K562 (cell line): ENCODE results near the gene PLTP. TPM values are rescaled to one million over a fixed set of nuclear protein-coding genes. Genes with fewer than 3 reads are reported as not detected.

Experiments
- ARID2 ChIP-seq: fragments of 450-650 bp; IDR thresholded peaks from 2 replicates; pipeline ENCODE4 v1.6.1; 2017; ENCODE audit warnings: antibody characterized with exemption, mild to moderate bottlenecking
- BRD4 ChIP-seq: fragments of 200-600 bp; sonication (generic); IDR thresholded peaks from 2 replicates; pipeline ENCODE4 v1.6.1; 2017; ENCODE audit warnings: inconsistent platforms
- CBFA2T2 ChIP-seq: fragments of 450-650 bp; conservative IDR thresholded peaks from 2 replicates; pipeline ENCODE4 v1.6.1; 2017; ENCODE audit warnings: mild to moderate bottlenecking
- ELF1 ChIP-seq: fragments of 200-800 bp; sonication (Bioruptor generic); IDR thresholded peaks from 2 replicates; pipeline ENCODE4 v1.6.1; 2016; ENCODE audit warnings: missing genetic modification characterization, missing compliant biosample characterization
- ELF2 ChIP-seq: fragments of 250-450 bp; sonication (Bioruptor Pico); IDR thresholded peaks from 2 replicates; pipeline ENCODE4 v1.5.0; 2021; ENCODE audit warnings: mild to moderate bottlenecking
- RFX7 ChIP-seq: fragments of 250-450 bp; sonication (Bioruptor Pico); IDR thresholded peaks from 2 replicates; pipeline ENCODE4 v1.5.1; 2021; ENCODE audit warnings: mild to moderate bottlenecking
- SMARCB1 ChIP-seq: IDR thresholded peaks from 2 replicates; pipeline ENCODE4 v1.6.1; 2011; ENCODE audit warnings: improper control_type of control experiment, low read depth; ENCODE audit not compliant: insufficient read length
- TRIM28 ChIP-seq: fragments of 450-650 bp; IDR thresholded peaks from 2 replicates; pipeline ENCODE4 v1.6.1; 2017
- ZBTB17 ChIP-seq: fragments of 450-650 bp; formaldehyde crosslinking; IDR thresholded peaks from 2 replicates; pipeline ENCODE4 v1.4.0; 2020; ENCODE audit warnings: mild to moderate bottlenecking
- ZEB2 ChIP-seq: fragments of 450-650 bp; IDR thresholded peaks from 2 replicates; pipeline ENCODE4 v1.6.1; 2016
- ZNF124 ChIP-seq: sonication (generic); formaldehyde crosslinking; IDR thresholded peaks from 2 replicates; pipeline ENCODE4 v1.8.1; 2022; ENCODE audit warnings: missing genetic modification reagents
- ZNF224 ChIP-seq: sonication (generic); formaldehyde crosslinking; IDR thresholded peaks from 2 replicates; pipeline ENCODE4 v1.8.0; 2022; ENCODE audit warnings: mild to moderate bottlenecking, missing genetic modification reagents
- ZNF644 ChIP-seq: fragments of 200-800 bp; sonication (Bioruptor generic); IDR thresholded peaks from 2 replicates; pipeline ENCODE4 v1.6.1; 2016; ENCODE audit warnings: low read depth, missing genetic modification characterization, missing compliant biosample characterization
- ZNF75A ChIP-seq: fragments of 450-650 bp; formaldehyde crosslinking; IDR thresholded peaks from 2 replicates; pipeline ENCODE4 v1.4.0; 2020; ENCODE audit warnings: mild to moderate bottlenecking
- polyA plus RNA-seq, 8 experiments: library from polyadenylated mRNA; depleted of rRNA in 4 of 8; stranded (reverse) in 5 of 8; unstranded in 3 of 8; fragments of >200 nt; fragmentation: Nextera tagmentation in 2 of 8; fragmentation: Illumina TruSeq in 1 of 8; extraction: Ambion mirVana in 2 of 8; extraction: Trizol in 1 of 8; gene quantifications; 2 replicates each; pipeline versions ENCODE4 v1.2.1 to v1.2.3, GENCODE V29; 2011 to 2014; ENCODE audit warnings: inconsistent platforms in 1 of 8, missing spikeins in 1 of 8
- total RNA-seq, 7 experiments: library from RNA; depleted of rRNA in 6 of 7; stranded (reverse); fragments of >200 nt in 6 of 7; fragmentation: Illumina TruSeq in 2 of 7; extraction: Trizol in 2 of 7; gene quantifications; 2 replicates each; pipeline versions ENCODE4 v1.2.1 to v1.2.3, GENCODE V29; 2011 to 2021; ENCODE audit warnings: low replicate concordance in 1 of 7
- TF ChIP-seq, protein P1 (sequence below), 2 experiments: IDR thresholded peaks; 2 replicates each; pipeline ENCODE4 v1.6.1; 2011; ENCODE audit warnings: borderline replicate concordance in 1 of 2, control low read depth in 1 of 2, low read depth in 1 of 2, low read length in 1 of 2, mild to moderate bottlenecking in 1 of 2, mixed read lengths in 1 of 2, moderate library complexity in 1 of 2; ENCODE audit not compliant: insufficient read depth in 1 of 2, insufficient read length in 1 of 2, poor library complexity in 1 of 2, severe bottlenecking in 1 of 2; ENCODE audit errors: extremely low read depth in 1 of 2
- TF ChIP-seq, protein P2 (sequence below), 2 experiments: fragments of 450-650 bp in 1 of 2; sonication (generic) in 1 of 2; formaldehyde crosslinking in 1 of 2; IDR thresholded peaks; 2 replicates each; pipeline versions ENCODE4 v1.7.1 to v1.9.0; 2016 to 2022; ENCODE audit warnings: inconsistent platforms in 1 of 2, mild to moderate bottlenecking in 1 of 2, missing genetic modification reagents in 1 of 2
- TF ChIP-seq, protein P3 (sequence below): fragments of 450-650 bp; IDR thresholded peaks from 2 replicates; pipeline ENCODE4 v1.6.1; 2016

Gene PLTP
- total and polyA plus RNA-seq, 9 of the 15 experiments (the other 6 are each of a cell fraction or from before 2014, with no cell fraction given), result 2.8 to 29.3 (median 17.6) TPM

DNA sequence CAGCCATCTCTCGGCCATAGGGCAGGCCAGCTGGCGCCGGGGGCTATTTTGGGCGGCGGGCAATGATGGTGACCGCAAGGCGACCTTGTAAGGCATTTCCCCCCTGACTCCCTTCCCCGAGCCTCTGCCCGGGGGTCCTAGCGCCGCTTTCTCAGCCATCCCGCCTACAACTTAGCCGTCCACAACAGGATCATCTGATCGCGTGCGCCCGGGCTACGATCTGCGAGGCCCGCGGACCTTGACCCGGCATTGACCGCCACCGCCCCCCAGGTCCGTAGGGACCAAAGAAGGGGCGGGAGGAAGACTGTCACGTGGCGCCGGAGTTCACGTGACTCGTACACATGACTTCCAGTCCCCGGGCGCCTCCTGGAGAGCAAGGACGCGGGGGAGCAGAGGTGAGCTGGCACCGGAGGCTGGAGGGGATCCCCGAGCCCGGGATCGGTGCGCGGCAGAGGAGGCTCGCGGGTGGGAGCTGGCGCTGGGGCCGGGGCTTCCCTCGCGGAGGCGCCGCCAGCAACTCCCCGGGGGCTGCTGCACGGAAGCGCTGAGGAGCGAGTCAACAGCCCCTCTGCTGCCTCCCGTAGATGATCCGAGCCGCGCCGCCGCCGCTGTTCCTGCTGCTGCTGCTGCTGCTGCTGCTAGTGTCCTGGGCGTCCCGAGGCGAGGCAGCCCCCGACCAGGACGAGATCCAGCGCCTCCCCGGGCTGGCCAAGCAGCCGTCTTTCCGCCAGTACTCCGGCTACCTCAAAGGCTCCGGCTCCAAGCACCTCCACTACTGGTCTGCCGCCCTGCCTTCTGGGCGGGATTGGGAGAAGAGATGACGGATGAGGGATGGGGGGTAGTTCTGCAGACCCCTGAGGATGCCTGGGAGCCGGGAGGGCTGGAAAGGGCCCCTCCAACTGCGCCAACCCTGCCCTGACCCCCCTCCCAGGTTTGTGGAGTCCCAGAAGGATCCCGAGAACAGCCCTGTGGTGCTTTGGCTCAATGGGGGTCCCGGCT lies 20.7 kb downstream of the PLTP start, which contains the start of the genes CTSA and NEURL2 (continued):
- TF ChIP-seq CBFA2T2 (peak; percentile 98), ZNF75A (no peak), ZEB2 (peak; percentile 66), RFX7 (no peak), ZBTB17 (CRISPR knock-in tag) (peak; percentile 63), ARID2 (peak; percentile 62; the same call in 1 of the 2 replicates), ELF1 (tag) (peak; percentile 66; the same call in 1 of the 2 replicates), ELF2 (no peak), SMARCB1 (no peak), ZNF644 (no peak), BRD4 (no peak), TRIM28 (no peak), ZNF124 (CRISPR knock-in tag) (0 out of 2 replicates have a peak, but pooled peaks have one; percentile 60), ZNF224 (CRISPR knock-in tag) (no peak)
- TF ChIP-seq, protein P1, sequence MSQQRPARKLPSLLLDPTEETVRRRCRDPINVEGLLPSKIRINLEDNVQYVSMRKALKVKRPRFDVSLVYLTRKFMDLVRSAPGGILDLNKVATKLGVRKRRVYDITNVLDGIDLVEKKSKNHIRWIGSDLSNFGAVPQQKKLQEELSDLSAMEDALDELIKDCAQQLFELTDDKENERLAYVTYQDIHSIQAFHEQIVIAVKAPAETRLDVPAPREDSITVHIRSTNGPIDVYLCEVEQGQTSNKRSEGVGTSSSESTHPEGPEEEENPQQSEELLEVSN (IDR thresholded peaks at IDR 0.05; ENCODE audit: borderline replicate concordance in 1 of 2, extremely low read depth in 1 of 2, insufficient read depth in 1 of 2, insufficient read length in 1 of 2, low read depth in 1 of 2, low read length in 1 of 2, poor library complexity in 1 of 2, severe bottlenecking in 1 of 2), result peak; percentile 87 to 94
- TF ChIP-seq, protein P2, sequence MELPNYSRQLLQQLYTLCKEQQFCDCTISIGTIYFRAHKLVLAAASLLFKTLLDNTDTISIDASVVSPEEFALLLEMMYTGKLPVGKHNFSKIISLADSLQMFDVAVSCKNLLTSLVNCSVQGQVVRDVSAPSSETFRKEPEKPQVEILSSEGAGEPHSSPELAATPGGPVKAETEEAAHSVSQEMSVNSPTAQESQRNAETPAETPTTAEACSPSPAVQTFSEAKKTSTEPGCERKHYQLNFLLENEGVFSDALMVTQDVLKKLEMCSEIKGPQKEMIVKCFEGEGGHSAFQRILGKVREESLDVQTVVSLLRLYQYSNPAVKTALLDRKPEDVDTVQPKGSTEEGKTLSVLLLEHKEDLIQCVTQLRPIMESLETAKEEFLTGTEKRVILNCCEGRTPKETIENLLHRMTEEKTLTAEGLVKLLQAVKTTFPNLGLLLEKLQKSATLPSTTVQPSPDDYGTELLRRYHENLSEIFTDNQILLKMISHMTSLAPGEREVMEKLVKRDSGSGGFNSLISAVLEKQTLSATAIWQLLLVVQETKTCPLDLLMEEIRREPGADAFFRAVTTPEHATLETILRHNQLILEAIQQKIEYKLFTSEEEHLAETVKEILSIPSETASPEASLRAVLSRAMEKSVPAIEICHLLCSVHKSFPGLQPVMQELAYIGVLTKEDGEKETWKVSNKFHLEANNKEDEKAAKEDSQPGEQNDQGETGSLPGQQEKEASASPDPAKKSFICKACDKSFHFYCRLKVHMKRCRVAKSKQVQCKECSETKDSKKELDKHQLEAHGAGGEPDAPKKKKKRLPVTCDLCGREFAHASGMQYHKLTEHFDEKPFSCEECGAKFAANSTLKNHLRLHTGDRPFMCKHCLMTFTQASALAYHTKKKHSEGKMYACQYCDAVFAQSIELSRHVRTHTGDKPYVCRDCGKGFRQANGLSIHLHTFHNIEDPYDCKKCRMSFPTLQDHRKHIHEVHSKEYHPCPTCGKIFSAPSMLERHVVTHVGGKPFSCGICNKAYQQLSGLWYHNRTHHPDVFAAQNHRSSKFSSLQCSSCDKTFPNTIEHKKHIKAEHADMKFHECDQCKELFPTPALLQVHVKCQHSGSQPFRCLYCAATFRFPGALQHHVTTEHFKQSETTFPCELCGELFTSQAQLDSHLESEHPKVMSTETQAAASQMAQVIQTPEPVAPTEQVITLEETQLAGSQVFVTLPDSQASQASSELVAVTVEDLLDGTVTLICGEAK (IDR thresholded peaks at IDR 0.05), result 0 out of 2 replicates have a peak, but pooled peaks have one; percentile 20
- TF ChIP-seq, protein P2 (CRISPR knock-in tag; IDR thresholded peaks at IDR 0.05), result no peak
- TF ChIP-seq, protein P3, sequence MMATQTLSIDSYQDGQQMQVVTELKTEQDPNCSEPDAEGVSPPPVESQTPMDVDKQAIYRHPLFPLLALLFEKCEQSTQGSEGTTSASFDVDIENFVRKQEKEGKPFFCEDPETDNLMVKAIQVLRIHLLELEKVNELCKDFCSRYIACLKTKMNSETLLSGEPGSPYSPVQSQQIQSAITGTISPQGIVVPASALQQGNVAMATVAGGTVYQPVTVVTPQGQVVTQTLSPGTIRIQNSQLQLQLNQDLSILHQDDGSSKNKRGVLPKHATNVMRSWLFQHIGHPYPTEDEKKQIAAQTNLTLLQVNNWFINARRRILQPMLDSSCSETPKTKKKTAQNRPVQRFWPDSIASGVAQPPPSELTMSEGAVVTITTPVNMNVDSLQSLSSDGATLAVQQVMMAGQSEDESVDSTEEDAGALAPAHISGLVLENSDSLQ, result no peak
